Liver (tissue), 9 donors: ENCODE data around the gene SLC25A26. TPM values are rescaled to one million over a fixed set of nuclear protein-coding genes. Genes with fewer than 3 reads are reported as not detected.

Experiments used
- DNase-seq: peaks from one replicate; pipeline ENCODE4 v3.0.0-alpha.2; 2017; ENCODE audit warnings: low spot score
- H3K27ac ChIP-seq, 2 donors: one replicate each; pipeline ENCODE4 v1.7.0; 2013; ENCODE audit warnings: inconsistent platforms in 2 of 2, low read length in 2 of 2, control low read depth in 1 of 2, low read depth in 1 of 2, mild to moderate bottlenecking in 1 of 2
- H3K27me3 ChIP-seq, 4 donors: one replicate each; pipeline versions ENCODE4 v1.6.1 to v1.7.0; 2013; ENCODE audit warnings: low read length in 3 of 4, inconsistent platforms in 1 of 4, mild to moderate bottlenecking in 1 of 4, moderate library complexity in 1 of 4; ENCODE audit not compliant: control insufficient read depth in 4 of 4, insufficient read depth in 4 of 4
- H3K36me3 ChIP-seq, 4 donors: one replicate each; pipeline versions ENCODE4 v1.6.1 to v1.7.0; 2013; ENCODE audit warnings: low read length in 3 of 4, mild to moderate bottlenecking in 3 of 4, low read depth in 1 of 4, moderate library complexity in 1 of 4; ENCODE audit not compliant: control insufficient read depth in 4 of 4, insufficient read depth in 3 of 4
- H3K4me1 ChIP-seq, 4 donors: one replicate each; pipeline versions ENCODE4 v1.6.1 to v1.7.0; 2013; ENCODE audit warnings: low read length in 3 of 4, mild to moderate bottlenecking in 3 of 4, moderate library complexity in 1 of 4; ENCODE audit not compliant: control insufficient read depth in 4 of 4, insufficient read depth in 4 of 4
- H3K4me3 ChIP-seq, 3 donors: one replicate each; pipeline versions ENCODE4 v1.6.1 to v1.7.0; 2013; ENCODE audit warnings: low read length in 3 of 3, control low read depth in 1 of 3, low read depth in 1 of 3, mild to moderate bottlenecking in 1 of 3
- H3K9ac ChIP-seq, 2 donors: one replicate each; pipeline ENCODE4 v1.7.0; 2013; ENCODE audit warnings: low read length in 2 of 2, mild to moderate bottlenecking in 2 of 2, moderate library complexity in 2 of 2, control low read depth in 1 of 2, low read depth in 1 of 2
- H3K9me3 ChIP-seq, 4 donors: one replicate each; pipeline versions ENCODE4 v1.6.1 to v1.7.0; 2013; ENCODE audit warnings: low read length in 3 of 4; ENCODE audit not compliant: control insufficient read depth in 4 of 4
- ATF3 ChIP-seq: IDR thresholded peaks from 2 replicates; pipeline ENCODE4 v1.6.1; 2016; ENCODE audit warnings: antibody characterized with exemption
- CTCF ChIP-seq: fragments of 150-350 bp; IDR thresholded peaks from 2 replicates; pipeline ENCODE4 v1.5.1; 2017; ENCODE audit warnings: improper control_type of control experiment, low read depth, low read length; ENCODE audit not compliant: missing input control
- EGR1 ChIP-seq, 2 donors: IDR thresholded peaks; 2 replicates each; pipeline ENCODE4 v1.6.1; 2016 to 2018; ENCODE audit warnings: antibody characterized with exemption in 2 of 2, low read depth in 2 of 2
- FOXA1 ChIP-seq: IDR thresholded peaks from 2 replicates; pipeline ENCODE4 v1.6.1; 2016; ENCODE audit warnings: antibody characterized with exemption
- FOXA2 ChIP-seq: IDR thresholded peaks from 2 replicates; pipeline ENCODE4 v1.6.1; 2016; ENCODE audit warnings: antibody characterized with exemption
- GABPA ChIP-seq, 2 donors: IDR thresholded peaks in 1 of 2; conservative IDR thresholded peaks in 1 of 2; 2 replicates each; pipeline ENCODE4 v1.6.1; 2016; ENCODE audit warnings: antibody characterized with exemption in 2 of 2, mild to moderate bottlenecking in 1 of 2, moderate library complexity in 1 of 2
- HNF4A ChIP-seq, 2 donors: conservative IDR thresholded peaks; 2 replicates each; pipeline ENCODE4 v1.6.1; 2016; ENCODE audit warnings: antibody characterized with exemption in 2 of 2, mild to moderate bottlenecking in 2 of 2
- HNF4G ChIP-seq: IDR thresholded peaks from 2 replicates; pipeline ENCODE4 v1.6.1; 2016; ENCODE audit warnings: antibody characterized with exemption
- JUND ChIP-seq, 2 donors: IDR thresholded peaks; 2 replicates each; pipeline ENCODE4 v1.6.1; 2016; ENCODE audit warnings: antibody characterized with exemption in 2 of 2
- MAX ChIP-seq: IDR thresholded peaks from 2 replicates; pipeline ENCODE4 v1.6.1; 2016; ENCODE audit warnings: antibody characterized with exemption
- NR2F2 ChIP-seq: IDR thresholded peaks from 2 replicates; pipeline ENCODE4 v1.6.1; 2016; ENCODE audit warnings: antibody characterized with exemption
- RAD21 ChIP-seq, 2 donors: IDR thresholded peaks; 2 replicates each; pipeline ENCODE4 v1.6.1; 2016; ENCODE audit warnings: antibody characterized with exemption in 2 of 2, mild to moderate bottlenecking in 2 of 2
- REST ChIP-seq: IDR thresholded peaks from 2 replicates; pipeline ENCODE4 v1.6.1; 2016; ENCODE audit warnings: antibody characterized with exemption, mild to moderate bottlenecking
- RXRA ChIP-seq, 2 donors: IDR thresholded peaks; 2 replicates each; pipeline ENCODE4 v1.6.1; 2017 to 2018; ENCODE audit warnings: antibody characterized with exemption in 2 of 2, mild to moderate bottlenecking in 1 of 2
- SP1 ChIP-seq: IDR thresholded peaks from 2 replicates; pipeline ENCODE4 v1.6.1; 2018; ENCODE audit warnings: antibody characterized with exemption, mild to moderate bottlenecking
- TAF1 ChIP-seq: conservative IDR thresholded peaks from 2 replicates; pipeline ENCODE4 v1.6.1; 2016; ENCODE audit warnings: antibody characterized with exemption, mild to moderate bottlenecking
- YY1 ChIP-seq: IDR thresholded peaks from 2 replicates; pipeline ENCODE4 v1.6.1; 2016; ENCODE audit warnings: antibody characterized with exemption, mild to moderate bottlenecking
- ZBTB33 ChIP-seq: IDR thresholded peaks from 2 replicates; pipeline ENCODE4 v1.6.1; 2016; ENCODE audit warnings: antibody characterized with exemption
- WGBS: extraction: QIAGEN DNeasy Blood & Tissue Kit; methylation state at CpG from one replicate; pipeline ENCODE4 v1.1.7; 2013; 5-methylcytosine and 5-hydroxymethylcytosine counted together
- polyA plus RNA-seq, 2 donors: library from polyadenylated mRNA; stranded (reverse) in 1 of 2; unstranded in 1 of 2; fragments of 200-250 nt in 1 of 2; fragments of >200 nt in 1 of 2; fragmentation: Nextera tagmentation in 1 of 2; extraction: Ambion mirVana in 1 of 2; gene quantifications; one replicate each; pipeline versions ENCODE4 v1.2.1 to v1.2.3, GENCODE V29; 2013 to 2015
- total RNA-seq, 2 donors: library from RNA; depleted of rRNA; stranded (reverse); fragments of >200 nt; gene quantifications; one replicate each; pipeline ENCODE4 v1.2.3, GENCODE V29; 2014
- donor health status: healthy.
- donor health status: healthy.
- donor health status: healthy.
- donor health status: healthy.
- donor health status: healthy.

The SLC25A26 gene
- total and polyA plus RNA-seq, 4 donors: 9.9 to 21.6 (median 12.8) TPM

- 87% methylated on average over 3 of the region's 3 CpGs for WGBS
- Histone ChIP-seq H3K9ac (no peak overlapping the region), H3K4me1 (no peaks in the 10 kb centered on the region), H3K27me3 (no peaks in the 10 kb centered on the region), H3K27ac (no peak overlapping the region), H3K9me3 (no peaks in the 10 kb centered on the region), H3K4me3 (no peak overlapping the region), H3K36me3 (no peaks in the 10 kb centered on the region)
- TF ChIP-seq EGR1 (IDR thresholded peaks at IDR 0.05; ENCODE audit: low read depth in 2 of 2): no peak
- TF ChIP-seq GABPA (IDR thresholded peaks at IDR 0.05 in 1 of 2, conservative IDR thresholded peaks at IDR 0.05 in 1 of 2): no peak
- no peak for TF ChIP-seq MAX
- no peak for TF ChIP-seq HNF4G
- TF ChIP-seq RXRA (IDR thresholded peaks at IDR 0.05): no peak
- TF ChIP-seq NR2F2: no peak
- no peak for TF ChIP-seq ATF3
- no peak for TF ChIP-seq HNF4A (conservative IDR thresholded peaks at IDR 0.05)
- no peak for TF ChIP-seq SP1
- TF ChIP-seq FOXA1: no peak
- no peak for TF ChIP-seq REST
- no peak for TF ChIP-seq TAF1
- no peak for TF ChIP-seq ZBTB33
- no peak for TF ChIP-seq FOXA2
- TF ChIP-seq YY1: no peak
- TF ChIP-seq RAD21 (IDR thresholded peaks at IDR 0.05): no peak
- no peak for TF ChIP-seq JUND (IDR thresholded peaks at IDR 0.05)
- no peak for TF ChIP-seq CTCF
- DNase-seq: no peak
Observed at GRCh38 chr3:66362541-66362941, 141.7 kb downstream of the SLC25A26 start.
